Ascending aorta (tissue), 2 donors: Measurements from ENCODE around the gene EML6. TPM values are rescaled to one million over a fixed set of nuclear protein-coding genes. Genes with fewer than 3 reads are reported as not detected.

Experiments used
- DNase-seq, 2 donors: peaks; one replicate each; pipeline ENCODE4 v3.0.0-alpha.2; 2019; ENCODE audit warnings: low spot score in 2 of 2
- H3K27ac ChIP-seq, 2 donors: fragments of 200-600 bp; sonication (generic); one replicate each; pipeline ENCODE4 v1.5.1; 2016 to 2017; ENCODE audit warnings: mild to moderate bottlenecking in 1 of 2
- H3K27me3 ChIP-seq: fragments of 200-600 bp; sonication (generic); one replicate; pipeline ENCODE4 v1.5.1; 2017
- H3K36me3 ChIP-seq, 2 donors: fragments of 200-600 bp; sonication (generic); one replicate each; pipeline ENCODE4 v1.5.1; 2016
- H3K4me1 ChIP-seq, 2 donors: fragments of 200-600 bp; sonication (generic); one replicate each; pipeline ENCODE4 v1.5.1; 2016 to 2017; ENCODE audit warnings: mild to moderate bottlenecking in 1 of 2
- H3K4me3 ChIP-seq, 2 donors: fragments of 200-600 bp; sonication (generic); one replicate each; pipeline ENCODE4 v1.5.1; 2016 to 2017; ENCODE audit warnings: mild to moderate bottlenecking in 1 of 2
- H3K9me3 ChIP-seq, 2 donors: fragments of 200-600 bp; sonication (generic); one replicate each; pipeline ENCODE4 v1.5.1; 2016
- intact Hi-C: fragments of 100-400 bp; cut with DNase I; formaldehyde crosslinking; loops from one replicate; pipeline ENCODE4 v1.15.1; 2023
- total RNA-seq: library from RNA; depleted of rRNA; stranded (reverse); fragments of >200 nt; gene quantifications from one replicate; pipeline ENCODE4 v1.1.0, GENCODE V29; 2016
- TF ChIP-seq, protein P1 (sequence below), 3 experiments: fragments of 200-600 bp in 2 of 3; fragments of 450-650 bp in 1 of 3; sonication (generic) in 2 of 3; IDR thresholded peaks; one replicate each; pipeline ENCODE4 v1.5.1; 2016 to 2019; ENCODE audit warnings: antibody characterized with exemption in 3 of 3, mild to moderate bottlenecking in 1 of 3, moderate library complexity in 1 of 3

Gene EML6
- total RNA-seq, 1 donor from 2014 or later, result not detected

DNA sequence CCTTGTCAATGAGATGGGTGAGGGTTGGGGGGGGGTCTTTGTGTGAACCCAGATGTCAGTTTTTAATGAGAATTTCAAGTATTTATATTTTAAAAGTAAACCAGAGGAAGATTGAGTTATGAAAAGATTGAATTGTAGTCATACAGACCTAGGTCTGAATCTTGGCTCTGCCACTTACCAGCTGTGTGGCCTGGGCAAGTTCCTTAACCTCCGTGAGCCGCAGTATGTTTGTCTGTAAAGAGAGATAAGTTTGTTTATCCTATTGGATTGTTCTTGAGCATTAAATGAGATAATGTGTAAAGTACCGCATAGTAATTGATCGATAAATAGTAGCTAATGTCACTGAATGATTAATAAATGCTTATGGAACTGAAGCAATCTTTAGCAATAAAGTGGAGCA, 63.8 kb downstream of the EML6 start:
- Histone ChIP-seq H3K27me3 (no peaks in the 10 kb centered on the region), H3K4me3 (no peak overlapping the region), H3K36me3 (no peaks in the 10 kb centered on the region), H3K9me3 (no peaks in the 10 kb centered on the region), H3K27ac (no peak overlapping the region), H3K4me1 (no peaks in the 10 kb centered on the region)
- DNase-seq, result no peak
- intact Hi-C loops, result no loop called here
- TF ChIP-seq, protein P1, sequence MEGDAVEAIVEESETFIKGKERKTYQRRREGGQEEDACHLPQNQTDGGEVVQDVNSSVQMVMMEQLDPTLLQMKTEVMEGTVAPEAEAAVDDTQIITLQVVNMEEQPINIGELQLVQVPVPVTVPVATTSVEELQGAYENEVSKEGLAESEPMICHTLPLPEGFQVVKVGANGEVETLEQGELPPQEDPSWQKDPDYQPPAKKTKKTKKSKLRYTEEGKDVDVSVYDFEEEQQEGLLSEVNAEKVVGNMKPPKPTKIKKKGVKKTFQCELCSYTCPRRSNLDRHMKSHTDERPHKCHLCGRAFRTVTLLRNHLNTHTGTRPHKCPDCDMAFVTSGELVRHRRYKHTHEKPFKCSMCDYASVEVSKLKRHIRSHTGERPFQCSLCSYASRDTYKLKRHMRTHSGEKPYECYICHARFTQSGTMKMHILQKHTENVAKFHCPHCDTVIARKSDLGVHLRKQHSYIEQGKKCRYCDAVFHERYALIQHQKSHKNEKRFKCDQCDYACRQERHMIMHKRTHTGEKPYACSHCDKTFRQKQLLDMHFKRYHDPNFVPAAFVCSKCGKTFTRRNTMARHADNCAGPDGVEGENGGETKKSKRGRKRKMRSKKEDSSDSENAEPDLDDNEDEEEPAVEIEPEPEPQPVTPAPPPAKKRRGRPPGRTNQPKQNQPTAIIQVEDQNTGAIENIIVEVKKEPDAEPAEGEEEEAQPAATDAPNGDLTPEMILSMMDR (IDR thresholded peaks at IDR 0.05), result no peak

DNA sequence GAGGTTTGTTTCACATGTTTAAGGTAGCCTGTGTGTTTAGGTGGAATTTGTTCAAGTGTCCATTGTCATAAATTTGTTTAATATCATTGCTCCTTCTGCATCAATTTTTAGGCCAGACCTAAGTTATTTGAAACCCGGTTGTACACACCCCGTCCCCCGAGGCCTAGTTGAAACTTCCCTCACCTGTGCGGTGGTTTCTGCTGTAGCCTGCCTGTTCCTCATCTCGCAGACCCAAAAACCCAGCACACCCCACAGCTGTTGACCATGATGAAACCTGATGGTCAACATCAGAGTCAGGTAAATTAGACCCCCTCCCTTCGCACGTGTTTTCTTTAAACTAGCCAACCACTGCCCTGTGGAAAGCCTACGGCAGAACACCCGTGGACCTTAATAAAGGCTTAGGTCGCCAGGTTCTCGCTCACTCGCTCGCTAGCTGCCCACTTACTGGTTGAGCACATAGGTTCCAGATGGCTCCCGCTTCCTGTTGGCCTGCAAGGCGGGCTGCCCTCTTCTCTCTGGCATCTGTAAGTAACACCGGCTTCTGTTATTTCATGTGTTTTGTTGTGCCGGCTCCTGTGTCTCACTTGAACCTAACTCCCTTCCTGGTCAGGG, 64.4 kb downstream of the EML6 start:
- intact Hi-C loops, result no loop called here
- Histone ChIP-seq H3K27me3 (no peaks in the 10 kb centered on the region), H3K9me3 (no peaks in the 10 kb centered on the region), H3K36me3 (no peaks in the 10 kb centered on the region), H3K27ac (no peak overlapping the region), H3K4me1 (no peaks in the 10 kb centered on the region), H3K4me3 (no peak overlapping the region)
- no peak for DNase-seq
- TF ChIP-seq, protein P1 (IDR thresholded peaks at IDR 0.05), result no peak

DNA sequence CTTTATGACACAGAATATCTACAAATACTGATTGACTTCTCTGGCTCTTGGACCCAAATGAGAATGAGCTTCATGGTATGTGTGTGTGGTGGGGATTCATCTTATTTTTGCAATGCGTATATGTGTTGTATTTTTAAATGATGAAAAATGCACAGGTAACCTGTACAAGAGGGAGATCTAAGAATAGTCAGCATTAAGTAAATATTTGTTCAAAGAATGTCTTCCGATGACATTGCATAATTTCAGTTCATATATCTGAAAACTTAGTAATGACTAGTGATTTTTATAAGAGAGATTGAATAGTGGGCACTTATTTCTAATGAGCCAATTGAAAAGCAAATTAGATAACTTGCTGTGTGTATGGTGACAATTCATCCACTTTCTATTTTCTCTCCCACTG, 66.4 kb downstream of the EML6 start:
- DNase-seq, result no peak
- TF ChIP-seq, protein P1 (IDR thresholded peaks at IDR 0.05), result no peak
- Histone ChIP-seq H3K27ac (no peak overlapping the region), H3K36me3 (no peaks in the 10 kb centered on the region), H3K9me3 (no peaks in the 10 kb centered on the region), H3K4me3 (no peak overlapping the region), H3K4me1 (no peaks in the 10 kb centered on the region), H3K27me3 (no peaks in the 10 kb centered on the region)
- intact Hi-C loops, result no loop called here

DNA sequence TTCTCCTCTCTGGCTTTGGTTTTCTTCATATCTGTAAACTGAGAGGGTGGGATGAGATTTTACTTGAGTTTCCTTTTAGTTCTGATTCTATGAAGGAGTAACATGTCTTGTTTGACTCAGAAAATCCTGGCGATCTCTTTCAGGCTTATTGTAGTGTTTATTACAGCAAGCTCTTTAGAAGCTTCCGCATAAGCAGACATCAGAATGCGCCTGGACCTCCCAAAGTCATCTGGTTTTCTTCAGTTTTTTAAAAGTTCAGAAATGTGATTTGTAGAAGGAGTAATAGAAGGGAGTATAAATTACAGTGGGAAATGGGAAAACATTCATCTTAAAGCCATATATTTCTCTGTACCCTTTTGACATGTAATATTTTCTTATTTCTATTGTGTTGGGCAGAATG, 68.4 kb downstream of the EML6 start:
- DNase-seq, result no peak
- Histone ChIP-seq H3K27ac (no peak overlapping the region), H3K4me3 (no peak overlapping the region), H3K36me3 (no peaks in the 10 kb centered on the region), H3K4me1 (no peaks in the 10 kb centered on the region), H3K9me3 (no peaks in the 10 kb centered on the region), H3K27me3 (no peaks in the 10 kb centered on the region)
- intact Hi-C loops, result no loop called here
- TF ChIP-seq, protein P1 (IDR thresholded peaks at IDR 0.05), result no peak

DNA sequence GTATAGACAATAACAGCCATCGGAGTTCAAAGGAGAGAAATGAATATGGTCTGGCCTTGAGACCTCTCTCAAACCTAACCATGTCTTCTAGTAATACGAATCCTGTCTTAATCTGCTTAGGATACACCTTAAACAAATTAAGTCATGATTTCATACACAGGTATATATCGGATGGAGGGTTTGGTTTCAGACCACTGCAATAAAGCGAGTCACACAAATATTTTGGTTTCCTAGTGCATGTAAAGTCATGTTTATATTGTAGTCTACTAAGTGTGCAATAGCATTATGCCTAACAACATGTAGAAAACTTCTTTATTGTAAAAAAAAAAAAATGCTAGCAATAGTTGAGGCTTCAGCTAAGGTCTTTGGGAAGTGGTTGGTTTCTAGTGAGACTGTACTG, 73.8 kb downstream of the EML6 start:
- Histone ChIP-seq H3K36me3 (no peaks in the 10 kb centered on the region), H3K9me3 (no peaks in the 10 kb centered on the region), H3K4me3 (no peak overlapping the region), H3K27ac (no peak overlapping the region), H3K4me1 (no peaks in the 10 kb centered on the region), H3K27me3 (no peaks in the 10 kb centered on the region)
- intact Hi-C loops, result no loop called here
- no peak for DNase-seq
- TF ChIP-seq, protein P1 (IDR thresholded peaks at IDR 0.05), result no peak

DNA sequence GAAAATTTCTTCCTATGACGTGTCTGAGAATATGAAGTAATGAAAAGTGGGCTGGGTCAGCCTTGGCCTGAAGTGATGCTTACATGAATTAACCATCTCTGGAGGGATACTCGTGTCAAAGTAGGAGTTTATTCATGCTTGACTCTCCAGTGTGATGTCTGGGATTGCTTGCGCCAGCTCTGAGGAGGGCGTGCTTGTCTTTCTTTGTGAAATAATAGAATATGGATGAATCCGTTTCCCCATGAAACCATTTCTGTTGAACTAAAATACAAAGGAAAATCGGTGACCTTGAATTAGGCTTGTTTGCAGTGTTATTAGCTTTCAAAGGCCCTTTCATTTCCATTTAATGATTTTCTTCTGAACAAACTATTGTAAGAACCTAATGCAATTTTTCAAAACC, 77.9 kb downstream of the EML6 start:
- H3K9me3 ChIP-seq, result no peaks in the 10 kb centered on the region
- H3K36me3 ChIP-seq, result no peaks in the 10 kb centered on the region
- H3K4me3 ChIP-seq, result no peak overlapping the region
- no peak for DNase-seq
- intact Hi-C loops, result no loop called here
- no peak overlapping the region for H3K27ac ChIP-seq
- TF ChIP-seq, protein P1 (IDR thresholded peaks at IDR 0.05), result no peak
- H3K4me1 ChIP-seq, result no peaks in the 10 kb centered on the region
- no peaks in the 10 kb centered on the region for H3K27me3 ChIP-seq
